Fibroblast of peridontal ligament (primary cell): ENCODE measurements around the gene TTF1.

ENCODE experiments used
- DNase-seq: peaks from one replicate; pipeline ENCODE4 v3.0.0-alpha.2; 2010; ENCODE audit errors: extremely low read depth

The TTF1 gene, protein sequence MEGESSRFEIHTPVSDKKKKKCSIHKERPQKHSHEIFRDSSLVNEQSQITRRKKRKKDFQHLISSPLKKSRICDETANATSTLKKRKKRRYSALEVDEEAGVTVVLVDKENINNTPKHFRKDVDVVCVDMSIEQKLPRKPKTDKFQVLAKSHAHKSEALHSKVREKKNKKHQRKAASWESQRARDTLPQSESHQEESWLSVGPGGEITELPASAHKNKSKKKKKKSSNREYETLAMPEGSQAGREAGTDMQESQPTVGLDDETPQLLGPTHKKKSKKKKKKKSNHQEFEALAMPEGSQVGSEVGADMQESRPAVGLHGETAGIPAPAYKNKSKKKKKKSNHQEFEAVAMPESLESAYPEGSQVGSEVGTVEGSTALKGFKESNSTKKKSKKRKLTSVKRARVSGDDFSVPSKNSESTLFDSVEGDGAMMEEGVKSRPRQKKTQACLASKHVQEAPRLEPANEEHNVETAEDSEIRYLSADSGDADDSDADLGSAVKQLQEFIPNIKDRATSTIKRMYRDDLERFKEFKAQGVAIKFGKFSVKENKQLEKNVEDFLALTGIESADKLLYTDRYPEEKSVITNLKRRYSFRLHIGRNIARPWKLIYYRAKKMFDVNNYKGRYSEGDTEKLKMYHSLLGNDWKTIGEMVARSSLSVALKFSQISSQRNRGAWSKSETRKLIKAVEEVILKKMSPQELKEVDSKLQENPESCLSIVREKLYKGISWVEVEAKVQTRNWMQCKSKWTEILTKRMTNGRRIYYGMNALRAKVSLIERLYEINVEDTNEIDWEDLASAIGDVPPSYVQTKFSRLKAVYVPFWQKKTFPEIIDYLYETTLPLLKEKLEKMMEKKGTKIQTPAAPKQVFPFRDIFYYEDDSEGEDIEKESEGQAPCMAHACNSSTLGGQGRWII

GRCh38 chr9:132406554-132407122, at the start of gene TTF1:
TSS of gene TTF1 (minus strand) at chr9:132406840. CDS start at chr9:132402821, 4,019 bp downstream.
- peak; percentile 88 for DNase-seq

DNA sequence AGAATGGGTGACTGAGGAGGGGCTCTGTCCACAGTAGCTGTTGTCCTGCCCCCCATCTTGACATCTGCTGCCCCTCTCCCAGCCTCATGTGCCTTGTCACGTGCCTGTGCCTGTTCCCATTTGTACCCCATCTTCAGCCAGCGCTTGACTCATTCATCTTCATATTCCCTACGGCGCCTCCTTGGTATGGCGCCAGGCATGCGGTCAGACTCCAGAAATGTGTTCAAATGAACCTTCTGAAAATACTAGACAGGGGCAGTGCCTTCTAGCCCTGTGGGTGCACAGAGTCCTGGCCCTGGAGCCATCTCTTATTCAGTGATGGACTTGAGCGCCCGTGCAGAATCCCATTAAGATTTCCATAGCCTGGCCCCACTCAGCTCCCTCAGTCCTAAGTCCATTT, 49.6 kb upstream of the TTF1 start:
- no peak for DNase-seq

DNA sequence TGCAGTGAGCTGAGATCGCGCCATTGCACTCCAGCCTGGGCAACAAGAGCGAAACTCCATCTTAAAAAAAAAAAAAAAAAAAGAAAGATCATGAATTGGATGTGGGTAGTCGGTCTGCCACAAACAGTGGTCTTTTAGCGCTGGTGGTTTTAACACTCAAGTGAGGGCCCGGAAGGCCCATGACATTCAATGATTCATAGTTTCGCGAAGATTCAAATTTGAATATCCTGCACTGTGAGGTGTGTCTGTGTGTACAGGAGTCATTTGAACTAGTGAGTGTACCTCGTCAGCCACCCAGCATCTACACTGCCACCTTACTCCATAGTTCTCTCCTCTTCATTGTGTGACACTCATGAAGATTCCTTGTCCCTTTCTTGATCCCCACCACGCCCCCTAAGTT, 44.6 kb upstream of the TTF1 start:
- no peak for DNase-seq

DNA sequence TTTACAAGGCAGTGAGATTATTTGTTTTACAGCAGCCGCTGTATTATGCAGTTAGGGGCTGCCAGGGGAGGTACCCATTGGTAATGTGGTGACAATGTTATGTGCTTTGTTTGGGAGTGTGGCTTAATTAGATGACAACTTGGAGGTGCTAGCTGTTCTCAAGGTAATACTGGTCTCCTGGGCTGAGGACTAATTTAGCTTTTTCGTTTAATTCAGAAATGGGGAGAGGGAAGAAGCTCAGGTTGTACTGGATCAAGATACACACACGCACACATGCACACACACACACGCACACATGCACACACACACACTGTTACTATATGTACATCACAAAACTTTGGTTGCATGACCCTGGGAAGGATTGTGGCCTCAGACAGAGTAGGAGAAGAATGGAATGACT, 41.3 kb upstream of the TTF1 start:
- no peak for DNase-seq

DNA sequence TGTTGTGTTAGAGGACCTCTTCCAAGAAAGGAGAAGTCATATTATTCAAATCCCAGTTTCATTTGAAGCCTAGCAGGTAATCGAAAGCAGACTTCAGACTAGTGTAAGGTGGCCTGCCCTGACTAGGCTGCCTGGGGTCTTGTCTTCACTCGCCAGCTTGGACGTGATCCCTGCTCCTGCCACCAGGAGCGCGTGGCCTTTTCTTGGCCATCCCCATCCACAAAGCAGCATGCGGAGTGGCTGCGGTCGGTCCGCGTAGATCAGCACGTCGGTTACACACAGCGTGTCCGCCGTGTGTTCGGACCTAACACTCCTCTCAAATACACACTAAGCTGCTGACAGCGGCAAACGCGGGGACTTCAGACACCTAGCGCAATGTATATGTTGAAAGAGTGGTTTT, 40.7 kb upstream of the TTF1 start:
- DNase-seq = no peak

DNA sequence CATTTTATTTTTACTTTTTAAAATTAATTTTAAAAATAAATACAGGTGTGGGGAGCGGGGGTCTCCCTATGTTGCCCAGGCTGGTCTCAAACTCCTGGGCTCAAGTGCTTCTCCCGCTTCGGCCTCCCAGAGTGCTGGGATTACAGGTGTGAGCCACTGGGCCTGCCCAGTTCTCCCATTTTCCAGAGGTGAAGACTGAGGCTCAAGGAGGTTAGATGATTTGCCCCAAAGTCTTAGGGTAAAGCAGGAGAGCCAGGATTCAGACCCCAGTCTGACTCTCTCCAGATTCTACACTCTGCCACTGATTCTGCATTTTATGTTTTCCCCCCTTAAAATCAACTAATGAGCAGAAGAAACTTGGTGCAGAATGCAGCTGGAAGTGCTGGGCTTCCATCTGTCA, 40.2 kb upstream of the TTF1 start:
- DNase-seq = no peak

DNA sequence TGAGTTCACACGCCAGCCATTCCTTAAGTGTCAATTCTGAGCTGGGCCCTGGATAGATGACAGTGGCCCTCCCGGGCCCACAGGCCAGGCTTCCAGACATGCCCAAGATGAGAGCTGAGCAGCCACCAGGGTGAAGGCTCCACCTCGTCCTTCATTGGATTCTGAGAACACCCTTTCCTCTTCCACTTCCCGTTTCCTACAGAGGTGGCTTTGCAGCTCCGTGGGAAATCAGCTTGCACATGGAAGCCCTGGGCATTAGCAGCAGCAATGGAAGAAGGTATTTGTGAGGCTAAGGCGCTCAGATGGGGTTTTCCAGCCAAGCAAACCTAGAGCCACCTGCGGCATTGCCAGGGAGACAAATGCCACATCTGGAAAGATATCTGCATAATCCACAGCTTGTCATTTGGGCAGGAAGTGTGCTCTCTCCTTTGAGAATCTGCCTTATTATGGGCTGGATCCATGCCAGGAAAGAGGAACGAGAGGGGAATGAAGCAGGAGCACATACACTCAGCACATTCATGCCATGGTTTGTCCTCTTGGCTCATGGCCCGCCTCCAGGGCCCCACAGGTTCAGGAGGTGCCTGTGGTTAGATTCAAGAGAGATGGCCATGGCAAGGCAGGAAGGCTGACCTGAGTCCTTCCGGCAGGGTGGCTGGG, 37.4 kb upstream of the TTF1 start:
- no peak for DNase-seq

- DNase-seq = no peak
Measured at GRCh38 chr9:132441404-132441803, 34.8 kb upstream of the TTF1 start.

DNA sequence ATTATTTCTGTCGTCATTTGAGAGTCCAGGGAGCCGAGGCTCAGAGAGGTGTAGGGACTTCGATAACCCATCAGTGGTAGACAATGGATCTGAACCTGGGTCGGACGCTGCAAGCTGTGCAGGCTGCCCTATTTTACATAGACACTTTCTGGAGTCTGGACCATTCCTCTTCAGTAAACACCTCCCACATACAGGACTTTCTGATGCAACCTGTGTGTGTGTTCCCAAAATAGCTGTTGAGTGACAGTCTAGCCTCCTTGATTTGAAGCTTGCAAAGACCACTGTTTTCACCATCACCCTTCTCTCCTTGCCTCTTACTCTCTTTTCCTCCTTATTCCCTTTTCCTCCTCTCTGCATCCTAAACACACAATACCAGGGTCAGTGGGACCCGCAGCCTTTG, 34.1 kb upstream of the TTF1 start:
- no peak for DNase-seq

- no peak for DNase-seq
Measured at GRCh38 chr9:132439153-132439552, 32.5 kb upstream of the TTF1 start.

DNA sequence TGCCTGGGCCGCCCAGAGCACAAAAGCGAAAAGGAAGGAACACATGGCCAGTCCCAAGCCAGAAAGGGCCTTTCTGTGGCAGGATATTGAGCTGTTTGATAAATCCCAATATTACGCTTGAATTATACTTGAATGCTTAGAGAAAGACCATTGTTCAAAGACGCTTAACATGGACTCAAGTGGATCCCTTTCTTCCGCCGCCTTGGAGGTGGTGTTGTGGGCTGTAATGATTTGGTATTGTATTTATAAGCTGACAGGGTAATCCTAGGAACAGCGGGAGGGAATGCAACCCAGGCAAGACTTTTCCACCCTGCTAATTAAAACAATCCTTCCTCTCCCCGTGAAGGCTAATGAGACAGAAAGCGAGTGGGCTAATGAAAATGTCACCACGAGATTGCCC, 28.2 kb upstream of the TTF1 start:
- no peak for DNase-seq

GRCh38 chr9:132430998-132431397, 24.4 kb upstream of the TTF1 start:
- DNase-seq = no peak

DNA sequence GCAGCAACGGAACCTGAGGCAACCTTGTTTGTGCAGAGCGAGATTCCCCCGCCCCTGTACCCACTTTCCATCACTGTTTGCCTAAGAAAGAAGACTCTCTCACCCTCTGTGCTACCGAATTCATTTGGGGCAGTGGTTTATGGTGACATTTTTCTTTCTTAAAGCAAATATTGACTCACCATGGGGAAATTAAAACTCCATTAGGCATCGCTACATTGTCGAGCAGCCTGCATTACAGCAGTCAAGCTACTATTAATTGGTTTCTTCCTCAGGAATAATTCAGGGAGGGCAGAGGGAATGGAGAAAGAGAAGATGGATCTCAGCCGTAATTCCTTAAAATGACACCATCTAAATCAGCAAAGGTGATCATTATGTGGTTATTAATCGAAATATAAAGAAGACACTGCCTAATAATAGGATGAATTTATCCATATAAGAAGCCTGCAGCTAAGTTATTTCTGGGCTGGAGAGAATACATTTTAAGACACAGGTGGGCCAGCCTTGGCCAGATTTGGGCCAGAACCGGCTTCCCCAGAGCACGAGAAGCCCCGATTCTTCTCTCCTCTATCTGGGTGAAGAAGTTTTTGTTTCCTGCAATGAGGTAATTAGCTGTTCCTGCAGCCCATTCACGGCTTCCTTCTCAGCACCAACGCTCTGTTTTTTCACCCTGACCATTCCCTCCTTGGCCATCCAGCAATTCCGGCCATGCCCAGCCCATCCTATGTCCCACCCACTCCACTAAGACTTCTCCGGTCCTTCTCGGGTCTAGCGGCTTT, 20.2 kb upstream of the TTF1 start:
- DNase-seq = no peak

GRCh38 chr9:132425675-132426062, 19.0 kb upstream of the TTF1 start:
- DNase-seq = no peak

DNA sequence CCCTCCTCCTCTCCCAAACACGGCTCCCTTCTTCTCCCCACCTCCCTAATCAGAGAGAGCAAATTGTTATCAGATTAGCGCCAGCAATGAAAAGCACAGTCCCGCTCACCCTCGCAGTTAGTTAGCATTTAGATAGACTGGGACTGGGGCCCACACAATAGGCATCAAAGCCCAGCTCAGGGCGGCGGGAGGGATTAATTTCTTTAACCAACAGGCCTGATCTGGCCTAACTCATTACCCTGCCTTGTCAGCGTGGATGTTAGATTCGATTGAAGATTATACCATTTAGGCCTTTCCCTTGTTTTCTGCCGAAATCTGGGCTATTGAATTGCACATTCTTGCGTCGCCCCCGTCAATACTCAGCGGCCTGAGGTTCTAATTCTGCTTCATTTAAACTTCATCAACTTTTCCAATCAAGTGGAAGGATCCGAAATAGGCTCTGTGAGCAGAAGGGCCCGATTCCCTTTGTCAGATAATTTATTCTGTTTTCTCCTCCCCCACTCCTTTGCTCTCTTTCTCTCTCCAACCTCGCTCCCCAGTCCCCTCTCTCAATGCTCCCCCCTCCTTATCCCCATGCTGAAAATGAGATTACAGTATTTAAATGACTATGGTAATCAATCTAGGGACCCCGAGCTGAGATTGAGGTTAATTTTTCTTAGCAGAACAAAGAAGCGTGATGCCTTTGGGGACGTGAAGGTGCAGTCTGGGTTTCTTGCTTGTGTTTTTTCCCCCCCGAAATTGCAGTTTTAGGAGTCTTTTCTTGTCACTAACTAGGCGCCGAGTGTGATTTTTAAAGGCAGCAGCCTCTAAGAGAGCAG, 18.4 kb upstream of the TTF1 start:
- no peak for DNase-seq

GRCh38 chr9:132423503-132423902, 16.9 kb upstream of the TTF1 start:
- DNase-seq = no peak

GRCh38 chr9:132422574-132422973, 15.9 kb upstream of the TTF1 start:
- no peak for DNase-seq

- DNase-seq = no peak
Measured at GRCh38 chr9:132418726-132419363, 12.2 kb upstream of the TTF1 start.

GRCh38 chr9:132415181-132415580, 8.5 kb upstream of the TTF1 start:
- DNase-seq = no peak

GRCh38 chr9:132414731-132415130, 8.1 kb upstream of the TTF1 start:
- DNase-seq = no peak
